A673 (cell line): ENCODE data around the gene MCTS1.
"Not testable (repeated sequence)": the region's sequence is repeated elsewhere in the genome, so short reads cannot be mapped to it uniquely, and the experiment has no call there.

ENCODE experiments used
- EZH2 ChIP-seq: fragments of 200-600 bp; sonication (generic); IDR thresholded peaks from 2 replicates; pipeline ENCODE4 v1.6.1; 2017; ENCODE audit warnings: borderline replicate concordance, low read depth, mild to moderate bottlenecking, mixed read lengths, antibody characterized with exemption, low read length; ENCODE audit not compliant: poor library complexity, severe bottlenecking
- TF ChIP-seq, protein P1 (sequence below): fragments of 300-800, 200-600 bp; sonication (generic); conservative IDR thresholded peaks from 2 replicates; pipeline ENCODE4 v1.5.1; 2017; ENCODE audit warnings: low read depth, mild to moderate bottlenecking, antibody characterized with exemption, low read length, moderate library complexity, mixed read lengths

DNA sequence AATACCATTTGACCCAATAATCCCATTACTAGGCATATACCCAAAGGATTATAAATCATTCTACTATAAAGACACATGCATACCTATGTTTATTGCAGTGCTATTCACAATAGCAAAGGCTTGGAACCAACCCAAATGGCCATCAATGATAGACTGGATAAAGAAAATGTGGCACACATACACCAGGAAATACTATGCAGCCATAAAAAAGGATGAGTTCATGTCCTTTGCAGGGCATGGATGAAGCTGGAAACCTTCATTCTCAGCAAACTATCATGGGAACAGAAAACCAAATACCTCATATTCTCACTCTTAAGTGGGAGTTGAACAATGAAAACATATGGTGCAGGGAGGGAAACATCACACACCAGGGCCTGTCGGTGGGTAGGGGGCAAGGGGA is 48.4 kb downstream of the MCTS1 start:
- TF ChIP-seq, protein P1, sequence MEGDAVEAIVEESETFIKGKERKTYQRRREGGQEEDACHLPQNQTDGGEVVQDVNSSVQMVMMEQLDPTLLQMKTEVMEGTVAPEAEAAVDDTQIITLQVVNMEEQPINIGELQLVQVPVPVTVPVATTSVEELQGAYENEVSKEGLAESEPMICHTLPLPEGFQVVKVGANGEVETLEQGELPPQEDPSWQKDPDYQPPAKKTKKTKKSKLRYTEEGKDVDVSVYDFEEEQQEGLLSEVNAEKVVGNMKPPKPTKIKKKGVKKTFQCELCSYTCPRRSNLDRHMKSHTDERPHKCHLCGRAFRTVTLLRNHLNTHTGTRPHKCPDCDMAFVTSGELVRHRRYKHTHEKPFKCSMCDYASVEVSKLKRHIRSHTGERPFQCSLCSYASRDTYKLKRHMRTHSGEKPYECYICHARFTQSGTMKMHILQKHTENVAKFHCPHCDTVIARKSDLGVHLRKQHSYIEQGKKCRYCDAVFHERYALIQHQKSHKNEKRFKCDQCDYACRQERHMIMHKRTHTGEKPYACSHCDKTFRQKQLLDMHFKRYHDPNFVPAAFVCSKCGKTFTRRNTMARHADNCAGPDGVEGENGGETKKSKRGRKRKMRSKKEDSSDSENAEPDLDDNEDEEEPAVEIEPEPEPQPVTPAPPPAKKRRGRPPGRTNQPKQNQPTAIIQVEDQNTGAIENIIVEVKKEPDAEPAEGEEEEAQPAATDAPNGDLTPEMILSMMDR = not testable (repeated sequence)
- TF ChIP-seq EZH2 = not testable (repeated sequence)
